CD14-positive monocyte (primary cell): ENCODE data around the gene RHO. TPM values are rescaled to one million over a fixed set of nuclear protein-coding genes. Genes with fewer than 3 reads are reported as not detected.

Experiments used
- DNase-seq, 3 donors: peaks; one replicate each; pipeline ENCODE4 v3.0.0-alpha.2; 2011 to 2022
- H2AFZ ChIP-seq: 2 replicates; pipeline ENCODE4 v1.6.0; 2012; ENCODE audit warnings: mild to moderate bottlenecking, low read depth, low read length, inconsistent platforms; ENCODE audit not compliant: insufficient read depth, poor library complexity, severe bottlenecking
- H3K27ac ChIP-seq, 2 donors: 1 replicate in 1 of 2; 2 replicates in 1 of 2; pipeline ENCODE4 v1.5.1; 2012 to 2013; ENCODE audit warnings: low read length in 2 of 2, control low read depth in 1 of 2, inconsistent platforms in 1 of 2, low read depth in 1 of 2, mild to moderate bottlenecking in 1 of 2
- H3K27me3 ChIP-seq, 2 donors: one replicate each; pipeline versions ENCODE4 v1.6.0 to v1.6.1; 2011 to 2013; ENCODE audit warnings: low read length in 2 of 2; ENCODE audit not compliant: control insufficient read depth in 2 of 2, insufficient read depth in 2 of 2
- H3K36me3 ChIP-seq, 2 donors: replicated peaks in 1 of 2; 1 replicate in 1 of 2; 2 replicates in 1 of 2; pipeline versions ENCODE4 v1.5.1 to v1.6.1; 2012 to 2013; ENCODE audit warnings: low read length in 2 of 2, control low read depth in 1 of 2, inconsistent platforms in 1 of 2, mild to moderate bottlenecking in 1 of 2; ENCODE audit not compliant: insufficient read depth in 2 of 2, control insufficient read depth in 1 of 2
- H3K4me1 ChIP-seq, 2 donors: 1 replicate in 1 of 2; 2 replicates in 1 of 2; pipeline versions ENCODE4 v1.5.1 to v1.6.1; 2012 to 2013; ENCODE audit warnings: low read length in 2 of 2, control low read depth in 1 of 2, inconsistent platforms in 1 of 2, mild to moderate bottlenecking in 1 of 2, moderate library complexity in 1 of 2; ENCODE audit not compliant: insufficient read depth in 2 of 2, control insufficient read depth in 1 of 2
- H3K4me2 ChIP-seq: replicated peaks from 2 replicates; pipeline ENCODE3; 2012; ENCODE audit warnings: low read length, moderate library complexity, mild to moderate bottlenecking; ENCODE audit not compliant: poor library complexity, severe bottlenecking; ENCODE audit errors: extremely low read depth
- H3K4me3 ChIP-seq, 3 experiments: fragments of 200-600 bp in 1 of 3; sonication (generic) in 1 of 3; replicated peaks in 1 of 3; 1 replicate in 2 of 3; 2 replicates in 1 of 3; pipeline ENCODE4 v1.5.1; 2011 to 2013; ENCODE audit warnings: low read length in 3 of 3, mild to moderate bottlenecking in 3 of 3, control low read depth in 2 of 3, low read depth in 2 of 3, inconsistent platforms in 1 of 3, moderate library complexity in 1 of 3
- H3K79me2 ChIP-seq: 2 replicates; pipeline ENCODE4 v1.6.0; 2012; ENCODE audit warnings: mild to moderate bottlenecking, control low read depth, inconsistent platforms, low read length, moderate library complexity; ENCODE audit not compliant: insufficient read depth
- H3K9ac ChIP-seq: 2 replicates; pipeline ENCODE4 v1.6.0; 2017; ENCODE audit warnings: low read length, mild to moderate bottlenecking; ENCODE audit not compliant: insufficient read depth, poor library complexity, severe bottlenecking
- H3K9me3 ChIP-seq, 2 donors: replicated peaks in 1 of 2; 1 replicate in 1 of 2; 2 replicates in 1 of 2; pipeline versions ENCODE4 v1.5.1 to v1.6.1; 2012 to 2013; ENCODE audit warnings: low read length in 2 of 2, control low read depth in 1 of 2; ENCODE audit not compliant: control insufficient read depth in 1 of 2, insufficient read depth in 1 of 2
- H4K20me1 ChIP-seq: 2 replicates; pipeline ENCODE4 v1.6.0; 2012; ENCODE audit warnings: mild to moderate bottlenecking, low read length, control low read depth, moderate library complexity; ENCODE audit not compliant: insufficient read depth
- H3K27ac Mint-ChIP-seq, 7 donors: one replicate each; pipeline ENCODE4 v1.8.0; 2020; ENCODE audit warnings: mild to moderate bottlenecking in 7 of 7, mixed read lengths in 7 of 7, moderate library complexity in 6 of 7, inconsistent platforms in 2 of 7
- H3K27me3 Mint-ChIP-seq, 3 donors: one replicate each; pipeline ENCODE4 v1.8.0; 2021 to 2022; ENCODE audit warnings: low read depth in 3 of 3, mild to moderate bottlenecking in 3 of 3, mixed read lengths in 3 of 3, moderate library complexity in 3 of 3, inconsistent platforms in 1 of 3
- H3K36me3 Mint-ChIP-seq, 2 donors: one replicate each; pipeline ENCODE4 v1.8.0; 2020; ENCODE audit warnings: mixed read lengths in 2 of 2, inconsistent platforms in 1 of 2, mild to moderate bottlenecking in 1 of 2
- H3K4me1 Mint-ChIP-seq: one replicate; pipeline ENCODE4 v1.8.0; 2020; ENCODE audit warnings: mild to moderate bottlenecking, mixed read lengths
- H3K4me3 Mint-ChIP-seq, 2 donors: one replicate each; pipeline ENCODE4 v1.8.0; 2020; ENCODE audit warnings: mild to moderate bottlenecking in 2 of 2, mixed read lengths in 2 of 2, moderate library complexity in 1 of 2
- H3K9me3 Mint-ChIP-seq, 7 donors: one replicate each; pipeline ENCODE4 v1.8.0; 2020 to 2022; ENCODE audit warnings: mixed read lengths in 7 of 7, mild to moderate bottlenecking in 6 of 7, moderate library complexity in 6 of 7, inconsistent platforms in 2 of 7
- CTCF ChIP-seq: fragments of 200-600 bp; IDR thresholded peaks from one replicate; pipeline ENCODE4 v1.8.0; 2022; ENCODE audit warnings: antibody characterized with exemption, mild to moderate bottlenecking
- WGBS: methylation state at CpG from one replicate; pipeline ENCODE4 v1.1.5; 2013; ENCODE audit warnings: missing lambda C conversion rate; ENCODE audit not compliant: insufficient coverage; 5-methylcytosine and 5-hydroxymethylcytosine counted together
- intact Hi-C, 2 donors: fragments of 100-400 bp; cut with micrococcal nuclease; formaldehyde crosslinking; loops; one replicate each; pipeline versions ENCODE4 v1.15.0 to v1.15.1; 2023
- polyA plus RNA-seq, 3 donors: library from polyadenylated mRNA; depleted of rRNA in 1 of 3; unstranded in 2 of 3; stranded (reverse) in 1 of 3; fragments of 300-500 nt in 2 of 3; fragments of >200 nt in 1 of 3; fragmentation: Illumina TruSeq in 2 of 3; gene quantifications; 1 replicate in 2 of 3; 2 replicates in 1 of 3; pipeline ENCODE4 v1.2.3, GENCODE V29; 2012 to 2021

RHO gene
- polyA plus RNA-seq, 3 donors, result 0.03 TPM; not detected in 2

- no peak for DNase-seq
- Histone ChIP-seq H3K27ac (no peak overlapping the region), H3K79me2 (peaks cover 23% of the 10 kb centered on the region), H3K4me3 (no peak overlapping the region), H3K36me3 (peaks cover 36 to 73% of the 10 kb centered on the region in 2 donors), H3K4me2 (no peak overlapping the region), H3K9me3 (no peaks in the 10 kb centered on the region), H4K20me1 (peaks cover 49% of the 10 kb centered on the region), H3K27me3 (no peaks in the 10 kb centered on the region), H3K9ac (no peak overlapping the region), H3K4me1 (peaks cover 43 to 44% of the 10 kb centered on the region in 2 donors), H2AFZ (no peak overlapping the region)
- Mint-ChIP-seq H3K36me3 (peaks cover 45 to 64% of the 10 kb centered on the region in 2 donors), H3K27me3 (no peaks in the 10 kb centered on the region), H3K4me3 (no peak overlapping the region), H3K4me1 (peaks cover 50% of the 10 kb centered on the region), H3K27ac (no peak overlapping the region), H3K9me3 (no peaks in the 10 kb centered on the region)
- no peak for TF ChIP-seq CTCF
- WGBS, result 95% methylated on average over 10 of the region's 10 CpGs
- intact Hi-C loops, result loop anchor here (2.0 to 5.0 kb wide), 2 partner anchors 19 to 37 kb away; no protein-coding TSS in a partner anchor
These were observed 51.6 kb downstream of the RHO start for GRCh38 chr3:129579991-129580390.

GRCh38 chr3:129581623-129582022, 53.2 kb downstream of the RHO start:
- H2AFZ ChIP-seq, result no peak overlapping the region
- H3K4me1 Mint-ChIP-seq, result peaks cover 42% of the 10 kb centered on the region
- no peak for DNase-seq
- no peak overlapping the region for H3K4me3 ChIP-seq
- H3K9ac ChIP-seq, result no peak overlapping the region
- H3K79me2 ChIP-seq, result peaks cover 16% of the 10 kb centered on the region
- no peak overlapping the region for H3K4me2 ChIP-seq
- no peaks in the 10 kb centered on the region for H3K27me3 ChIP-seq
- WGBS, result 98% methylated on average over 7 of the region's 8 CpGs
- TF ChIP-seq CTCF, result no peak
- H3K36me3 ChIP-seq, result peaks cover 44 to 74% of the 10 kb centered on the region in 2 donors
- peak overlapping the region in 1 of 7 donors; percentile 35 for H3K27ac Mint-ChIP-seq
- H3K4me3 Mint-ChIP-seq, result no peak overlapping the region
- H3K4me1 ChIP-seq, result peaks cover 36 to 38% of the 10 kb centered on the region in 2 donors
- H3K9me3 ChIP-seq, result no peaks in the 10 kb centered on the region
- H4K20me1 ChIP-seq, result peaks cover 60% of the 10 kb centered on the region
- no peaks in the 10 kb centered on the region for H3K27me3 Mint-ChIP-seq
- H3K9me3 Mint-ChIP-seq, result no peaks in the 10 kb centered on the region
- intact Hi-C loops, result no loop called here
- H3K27ac ChIP-seq, result no peak overlapping the region
- H3K36me3 Mint-ChIP-seq, result peaks cover 45 to 67% of the 10 kb centered on the region in 2 donors
